Stimulated activated naive CD8-positive, alpha-beta T cell treated with anti-CD3 and anti-CD28 coated beads, Interleukin-15, Interleukin-2, amounts not matched to agents 100 ng/mL and 50 ng/mL, for 24 hours (primary cell): ENCODE data around the gene STRA6.
A peak's percentile ranks its signal among the peaks of the same experiment; 100 is the strongest.

Source experiments
- H3K27ac Mint-ChIP-seq: one replicate; pipeline ENCODE4 v1.8.0; 2021; ENCODE audit warnings: mild to moderate bottlenecking, mixed read lengths
- H3K27me3 Mint-ChIP-seq: one replicate; pipeline ENCODE4 v1.8.0; 2021; ENCODE audit warnings: mixed read lengths
- H3K36me3 Mint-ChIP-seq: one replicate; pipeline ENCODE4 v1.8.0; 2021; ENCODE audit warnings: low read depth, mixed read lengths
- H3K4me1 Mint-ChIP-seq: one replicate; pipeline ENCODE4 v1.8.0; 2021; ENCODE audit warnings: low read depth, mixed read lengths
- H3K4me3 Mint-ChIP-seq: one replicate; pipeline ENCODE4 v1.8.0; 2021; ENCODE audit warnings: mild to moderate bottlenecking, mixed read lengths
- H3K9me3 Mint-ChIP-seq: one replicate; pipeline ENCODE4 v1.8.0; 2021; ENCODE audit warnings: mixed read lengths

STRA6 gene

DNA sequence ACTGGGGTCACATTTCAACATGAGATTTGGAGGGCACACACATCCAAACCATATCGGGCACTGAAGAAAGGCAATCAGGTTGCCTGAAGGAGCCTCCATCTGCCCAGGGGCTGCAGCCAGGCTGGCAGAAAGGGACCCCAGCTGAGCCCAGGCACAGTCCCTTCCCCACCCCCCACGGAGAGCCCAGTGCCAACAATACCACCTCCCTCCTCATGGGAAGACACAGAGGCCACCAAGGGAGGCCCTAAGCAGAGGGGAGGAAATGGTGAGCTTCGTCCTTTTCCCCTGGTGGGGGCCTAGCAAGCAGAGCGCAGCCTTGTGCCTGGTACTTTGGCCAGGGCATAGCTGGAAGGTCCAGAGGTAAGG, 3.0 kb upstream of the STRA6 start:
- Mint-ChIP-seq H3K36me3 (no peaks in the 10 kb centered on the region), H3K27me3 (peaks cover 6% of the 10 kb centered on the region), H3K4me3 (no peak overlapping the region), H3K9me3 (no peaks in the 10 kb centered on the region), H3K4me1 (no peaks in the 10 kb centered on the region), H3K27ac (no peak overlapping the region)

DNA sequence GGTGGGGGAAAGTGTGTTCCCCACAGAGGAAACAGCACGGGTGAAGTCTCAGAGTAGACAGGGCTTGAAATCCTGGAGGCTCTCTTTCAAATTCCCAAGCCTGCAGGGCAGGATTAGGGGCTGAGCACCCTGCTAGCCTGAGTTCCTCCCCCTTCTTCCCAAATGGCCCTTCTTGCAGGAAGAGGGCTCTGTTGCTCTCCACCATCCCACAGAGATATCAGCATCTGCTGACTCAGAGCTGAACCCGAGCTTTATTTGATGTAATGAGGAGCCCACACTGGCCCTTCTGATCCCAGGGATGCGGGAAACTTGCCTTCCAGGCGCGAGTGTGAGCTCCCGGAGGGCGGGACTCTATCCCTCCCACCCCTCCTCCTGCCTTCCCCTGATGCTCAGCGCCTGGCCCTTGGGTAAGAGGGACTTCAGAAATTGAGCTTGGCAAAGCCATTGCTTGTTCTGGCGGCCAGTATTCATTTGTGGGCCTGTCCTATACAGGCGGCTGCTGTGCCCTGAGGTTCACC, 1.4 kb upstream of the STRA6 start:
- H3K4me3 Mint-ChIP-seq = no peak overlapping the region
- no peak overlapping the region for H3K27ac Mint-ChIP-seq
- no peaks in the 10 kb centered on the region for H3K9me3 Mint-ChIP-seq
- H3K27me3 Mint-ChIP-seq = peaks cover 6% of the 10 kb centered on the region
- no peaks in the 10 kb centered on the region for H3K36me3 Mint-ChIP-seq
- no peaks in the 10 kb centered on the region for H3K4me1 Mint-ChIP-seq

DNA sequence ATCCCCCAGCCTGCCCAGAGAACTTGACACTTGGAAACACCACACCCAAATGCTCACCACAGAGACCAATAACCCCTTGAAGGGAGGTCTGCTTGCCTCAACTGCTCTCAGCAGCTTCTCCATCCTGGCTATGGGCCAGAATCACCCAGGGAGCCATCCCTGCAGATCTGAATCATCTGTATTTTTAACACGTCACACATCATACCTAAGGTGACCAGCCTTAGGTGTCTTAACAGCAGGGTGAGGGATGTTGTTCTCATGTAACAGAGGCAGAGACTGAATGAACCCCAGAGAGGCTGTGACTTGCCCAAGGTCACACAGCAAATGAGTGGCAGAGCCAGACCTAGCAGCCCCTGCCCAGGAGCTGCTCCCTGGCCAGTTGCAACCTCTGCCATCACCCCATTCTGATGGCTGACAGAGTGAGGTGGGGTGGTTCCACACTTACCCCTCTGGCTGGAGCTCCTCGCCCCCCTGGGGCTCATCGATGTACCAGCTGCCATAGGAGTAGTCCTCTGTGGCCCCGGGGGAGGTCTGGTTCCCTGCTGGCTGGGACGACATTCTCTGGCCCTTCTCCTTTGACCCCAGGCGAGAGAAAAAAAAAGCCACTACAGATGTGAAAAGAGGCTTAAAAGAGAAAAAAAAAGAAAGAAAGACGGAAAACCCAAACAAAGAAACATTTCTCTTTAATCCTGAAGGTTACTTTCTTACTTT, 722 bp downstream of the STRA6 start:
- Mint-ChIP-seq H3K27me3 (peaks cover 3% of the 10 kb centered on the region), H3K27ac (peak overlapping the region; percentile 45), H3K36me3 (no peaks in the 10 kb centered on the region), H3K4me3 (no peak overlapping the region), H3K9me3 (no peaks in the 10 kb centered on the region), H3K4me1 (no peaks in the 10 kb centered on the region)

DNA sequence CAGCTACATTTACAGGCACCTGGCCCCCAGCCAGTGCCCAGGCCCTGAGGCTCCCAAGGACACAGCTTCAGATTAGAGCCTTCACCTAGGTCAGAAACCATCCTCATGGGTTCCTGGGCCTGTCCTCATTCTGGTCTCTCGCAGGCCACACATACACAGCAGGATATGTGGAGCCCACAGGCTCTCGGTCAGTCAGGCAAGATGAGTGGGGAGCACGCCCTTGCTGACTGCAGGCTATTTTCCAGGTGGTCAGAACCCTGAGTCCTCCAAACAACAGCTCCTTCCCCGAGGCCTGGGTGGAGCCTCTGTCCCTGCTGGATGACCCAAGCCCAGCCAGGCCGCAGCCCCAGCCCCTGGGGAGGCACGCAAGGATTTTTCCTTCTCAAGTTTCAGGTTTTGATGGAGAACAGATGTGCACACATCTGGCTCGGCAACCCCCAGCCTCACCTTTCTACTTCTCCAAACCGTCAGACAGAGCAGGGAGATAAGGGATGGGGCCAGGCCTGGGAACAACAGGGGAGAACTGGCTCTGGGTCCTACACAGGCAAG, 1.6 kb downstream of the STRA6 start:
- Mint-ChIP-seq H3K9me3 (no peaks in the 10 kb centered on the region), H3K4me1 (no peaks in the 10 kb centered on the region), H3K36me3 (no peaks in the 10 kb centered on the region), H3K27me3 (peaks cover 3% of the 10 kb centered on the region), H3K27ac (no peak overlapping the region), H3K4me3 (no peak overlapping the region)

DNA sequence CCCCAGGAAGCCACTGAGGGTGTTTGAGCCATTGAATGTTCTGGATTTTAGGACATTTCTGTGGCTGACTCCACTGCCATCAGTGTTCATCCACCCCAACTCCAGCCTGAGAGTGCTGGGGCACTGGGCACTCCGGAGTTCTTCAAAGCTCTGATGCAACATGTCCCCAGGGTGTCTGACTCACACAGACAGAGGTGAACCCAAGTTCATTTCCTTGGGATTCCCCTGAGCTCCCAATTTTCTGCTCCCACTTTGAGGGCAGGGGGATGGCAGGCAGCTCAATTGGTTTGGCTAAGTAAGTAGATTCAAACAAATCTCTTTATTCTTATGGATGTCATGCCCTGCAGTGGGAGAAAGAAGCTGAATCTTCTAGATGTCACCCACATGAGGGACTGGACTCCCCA, 2.2 kb downstream of the STRA6 start:
- no peaks in the 10 kb centered on the region for H3K4me1 Mint-ChIP-seq
- H3K36me3 Mint-ChIP-seq = no peaks in the 10 kb centered on the region
- peaks cover 3% of the 10 kb centered on the region for H3K27me3 Mint-ChIP-seq
- no peak overlapping the region for H3K27ac Mint-ChIP-seq
- no peaks in the 10 kb centered on the region for H3K9me3 Mint-ChIP-seq
- no peak overlapping the region for H3K4me3 Mint-ChIP-seq

DNA sequence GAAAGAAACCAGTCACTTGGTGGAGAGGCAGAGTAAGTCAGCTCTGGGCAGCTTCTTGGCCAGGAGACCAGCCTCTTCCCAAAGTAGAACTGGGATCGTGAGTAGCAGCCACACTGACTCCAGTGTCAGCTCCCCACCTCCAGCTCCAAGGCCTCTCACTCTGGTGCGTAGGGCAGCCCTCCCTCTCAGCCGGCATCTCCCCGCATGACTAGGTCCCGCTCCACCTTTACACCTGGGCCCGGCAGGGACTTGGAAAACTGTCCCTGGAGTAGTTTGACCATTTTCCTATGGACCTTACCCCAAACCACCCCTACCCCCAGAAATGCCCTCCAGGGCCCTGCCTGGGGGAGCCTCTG, 3.3 kb downstream of the STRA6 start:
- peaks cover 3% of the 10 kb centered on the region for H3K27me3 Mint-ChIP-seq
- H3K27ac Mint-ChIP-seq = no peak overlapping the region
- H3K4me1 Mint-ChIP-seq = no peaks in the 10 kb centered on the region
- H3K9me3 Mint-ChIP-seq = no peaks in the 10 kb centered on the region
- no peaks in the 10 kb centered on the region for H3K36me3 Mint-ChIP-seq
- no peak overlapping the region for H3K4me3 Mint-ChIP-seq

DNA sequence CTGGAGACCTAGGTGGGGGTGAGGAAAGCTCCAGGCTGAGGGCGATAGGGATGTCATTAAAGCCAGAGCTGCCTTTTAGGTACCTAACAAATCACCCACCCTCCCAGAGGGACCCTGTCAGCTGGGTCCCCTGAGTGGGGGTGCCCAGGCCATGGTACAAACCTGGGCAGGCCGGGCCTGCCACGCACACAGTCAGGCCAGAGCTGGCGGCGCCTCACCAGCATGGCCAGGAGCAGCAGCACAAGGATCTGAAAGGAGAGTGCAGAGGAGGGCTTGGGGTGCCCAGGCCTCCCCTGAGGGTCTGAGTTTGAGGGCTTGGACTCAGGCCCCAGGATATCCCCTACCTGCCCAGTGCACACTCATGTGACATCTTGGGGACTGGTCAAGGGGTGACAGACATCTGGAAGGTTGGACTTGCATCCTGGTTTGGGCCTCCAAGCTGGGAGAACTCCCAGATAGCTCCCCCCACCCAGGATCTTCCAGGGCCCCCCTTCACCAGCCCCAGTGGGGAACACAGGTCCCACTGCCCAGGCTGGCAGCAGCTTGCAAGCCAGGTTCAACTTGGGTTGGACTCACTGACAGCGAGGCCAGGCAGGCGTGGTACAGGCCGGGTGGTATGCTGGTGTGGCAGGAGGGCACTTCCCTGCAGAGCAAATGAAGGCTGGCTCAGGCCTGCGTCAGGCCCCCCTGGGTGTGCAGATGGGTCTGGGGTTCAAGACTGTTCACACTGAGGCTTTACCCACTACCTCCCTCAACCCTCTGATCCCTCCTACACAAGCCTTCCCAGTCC, 5.2 kb downstream of the STRA6 start:
- Mint-ChIP-seq H3K4me1 (no peaks in the 10 kb centered on the region), H3K36me3 (no peaks in the 10 kb centered on the region), H3K9me3 (no peaks in the 10 kb centered on the region), H3K4me3 (no peak overlapping the region), H3K27ac (no peak overlapping the region), H3K27me3 (no peaks in the 10 kb centered on the region)

DNA sequence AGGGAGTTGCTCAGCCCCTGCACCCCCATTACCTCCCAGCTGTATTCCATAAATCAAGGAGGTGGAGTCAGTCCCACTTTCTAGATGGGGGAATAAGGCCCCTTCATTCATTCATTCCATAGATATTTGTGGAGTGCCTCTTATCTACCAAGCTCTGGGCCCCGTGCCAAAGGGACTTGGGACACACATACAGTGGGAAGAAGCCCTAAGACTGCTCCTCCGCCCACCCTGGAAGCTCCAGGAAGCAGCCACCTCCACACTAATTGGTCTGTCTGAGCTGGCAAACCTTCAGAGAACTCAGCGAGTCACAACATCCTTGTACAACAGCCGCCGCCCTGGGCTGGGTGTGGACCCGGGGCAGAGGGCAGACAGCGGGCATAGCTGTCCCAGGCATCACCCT, 6.4 kb downstream of the STRA6 start:
- H3K27me3 Mint-ChIP-seq = no peaks in the 10 kb centered on the region
- no peak overlapping the region for H3K27ac Mint-ChIP-seq
- no peak overlapping the region for H3K4me3 Mint-ChIP-seq
- no peaks in the 10 kb centered on the region for H3K36me3 Mint-ChIP-seq
- no peaks in the 10 kb centered on the region for H3K9me3 Mint-ChIP-seq
- H3K4me1 Mint-ChIP-seq = no peaks in the 10 kb centered on the region

DNA sequence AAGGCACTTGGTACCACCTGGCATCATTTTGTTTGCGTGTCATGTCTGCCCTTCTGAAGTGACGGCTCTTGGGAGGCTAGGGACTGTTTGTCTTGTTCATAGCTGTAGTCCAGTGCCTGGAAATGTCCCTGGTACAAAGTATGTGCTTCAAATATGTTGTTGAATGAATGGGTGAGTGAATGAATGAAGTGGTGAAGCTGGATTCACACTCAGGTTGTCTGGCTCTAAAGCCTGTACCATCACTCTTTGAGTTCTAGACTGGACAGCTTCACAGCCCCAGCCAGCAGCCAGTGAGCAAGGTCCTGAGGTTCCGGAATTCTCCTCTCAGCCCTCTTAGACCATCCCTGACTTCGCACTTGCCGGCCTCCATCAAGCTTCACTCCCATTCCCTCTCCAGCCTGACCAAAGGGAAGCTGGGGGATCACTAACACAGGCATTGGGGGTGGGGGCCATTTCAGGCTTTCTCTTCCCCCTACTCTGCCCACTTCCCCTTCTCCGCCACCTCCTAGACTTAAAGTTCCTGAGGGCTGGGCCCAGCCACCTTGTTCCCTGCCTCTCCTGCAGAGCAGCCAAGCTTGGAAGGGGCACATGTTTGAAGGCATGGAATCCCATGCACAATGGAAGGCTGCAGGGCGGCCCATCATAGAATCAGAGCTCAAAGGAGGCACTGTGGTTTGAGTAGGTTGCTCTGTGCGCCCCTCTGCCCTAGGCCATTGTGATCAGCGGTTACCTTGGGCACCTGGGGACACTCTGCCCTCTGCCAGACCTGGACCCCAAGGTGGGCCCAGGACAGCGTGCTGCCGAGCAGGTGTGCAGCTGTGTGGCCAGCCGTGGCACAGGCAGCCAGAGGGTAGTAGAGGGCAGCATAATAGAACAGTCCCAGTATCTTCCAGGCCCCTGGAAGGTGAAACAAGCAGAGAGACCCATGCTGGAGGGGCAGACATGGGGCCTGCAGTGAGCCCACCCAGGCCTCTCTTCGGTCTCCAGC, 7.7 kb downstream of the STRA6 start:
- Mint-ChIP-seq H3K27ac (no peak overlapping the region), H3K36me3 (no peaks in the 10 kb centered on the region), H3K27me3 (no peaks in the 10 kb centered on the region), H3K4me3 (no peak overlapping the region), H3K4me1 (no peaks in the 10 kb centered on the region), H3K9me3 (no peaks in the 10 kb centered on the region)

DNA sequence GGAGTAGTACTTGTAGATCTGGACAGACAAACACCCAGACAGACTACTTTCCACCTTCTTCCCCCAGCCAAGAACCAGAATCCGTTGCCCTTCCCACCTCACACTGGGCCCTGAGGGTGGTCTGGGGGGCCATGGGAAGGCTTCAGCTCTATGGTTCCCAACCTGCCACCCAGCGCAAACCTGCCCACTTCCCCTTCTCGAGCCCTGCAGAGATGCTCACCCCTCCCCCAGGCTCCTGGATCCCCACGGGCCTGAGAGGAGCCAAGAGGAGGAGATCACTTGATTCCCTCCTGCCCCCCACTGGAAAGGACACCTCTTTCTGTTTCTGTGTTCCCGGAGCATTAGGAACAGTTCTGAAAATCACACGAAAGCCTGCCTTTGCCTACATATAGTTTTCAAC, 8.7 kb downstream of the STRA6 start:
- Mint-ChIP-seq H3K27ac (no peak overlapping the region), H3K9me3 (no peaks in the 10 kb centered on the region), H3K4me3 (no peak overlapping the region), H3K4me1 (no peaks in the 10 kb centered on the region), H3K27me3 (no peaks in the 10 kb centered on the region), H3K36me3 (no peaks in the 10 kb centered on the region)

DNA sequence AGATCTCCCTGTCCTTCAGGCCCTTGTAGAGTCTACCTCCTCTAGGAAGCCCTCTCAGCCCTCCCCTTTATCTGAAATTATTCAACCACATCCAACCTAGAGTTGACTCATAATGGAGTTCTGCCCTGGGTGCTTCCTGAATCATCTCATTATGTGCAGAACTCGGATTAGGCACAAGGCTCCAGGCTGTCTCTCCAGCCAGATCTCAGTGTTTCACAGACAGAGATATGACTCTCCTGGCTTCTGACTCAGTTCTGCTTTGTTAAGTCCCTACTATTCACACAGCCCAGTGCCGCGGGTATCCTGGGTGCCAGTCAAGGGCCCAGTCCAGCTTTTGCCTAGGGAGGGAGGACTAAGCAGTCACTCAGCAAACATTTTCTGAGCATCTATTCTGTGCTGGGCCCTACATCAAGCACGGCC, 9.3 kb downstream of the STRA6 start:
- H3K27ac Mint-ChIP-seq = no peak overlapping the region

DNA sequence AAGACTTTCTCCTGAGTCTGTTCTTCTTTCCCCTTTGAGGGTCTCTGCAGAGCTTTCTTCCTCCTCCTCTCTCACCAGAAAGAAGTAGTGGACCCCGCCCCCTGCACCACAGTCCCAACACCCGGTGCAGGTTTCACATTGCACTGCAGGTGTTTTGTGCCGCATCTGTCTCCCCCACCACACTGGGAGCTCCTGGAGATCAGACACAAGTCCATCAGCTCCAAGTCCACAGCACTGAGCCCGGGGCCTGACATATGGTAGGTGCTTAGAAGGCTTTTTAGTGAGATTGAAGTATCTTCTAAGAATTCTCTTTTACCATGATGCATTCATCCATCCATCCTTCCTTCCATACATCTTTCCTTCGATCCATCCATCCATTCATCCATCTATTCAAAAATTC, 9.8 kb downstream of the STRA6 start:
- no peaks in the 10 kb centered on the region for H3K27me3 Mint-ChIP-seq
- H3K4me3 Mint-ChIP-seq = no peak overlapping the region

More for the DNA sequence above, 9.3 kb downstream of the STRA6 start:
- no peak overlapping the region for H3K4me3 Mint-ChIP-seq
- H3K27me3 Mint-ChIP-seq = no peaks in the 10 kb centered on the region
- H3K9me3 Mint-ChIP-seq = no peaks in the 10 kb centered on the region
- no peaks in the 10 kb centered on the region for H3K36me3 Mint-ChIP-seq
- H3K4me1 Mint-ChIP-seq = no peaks in the 10 kb centered on the region

DNA sequence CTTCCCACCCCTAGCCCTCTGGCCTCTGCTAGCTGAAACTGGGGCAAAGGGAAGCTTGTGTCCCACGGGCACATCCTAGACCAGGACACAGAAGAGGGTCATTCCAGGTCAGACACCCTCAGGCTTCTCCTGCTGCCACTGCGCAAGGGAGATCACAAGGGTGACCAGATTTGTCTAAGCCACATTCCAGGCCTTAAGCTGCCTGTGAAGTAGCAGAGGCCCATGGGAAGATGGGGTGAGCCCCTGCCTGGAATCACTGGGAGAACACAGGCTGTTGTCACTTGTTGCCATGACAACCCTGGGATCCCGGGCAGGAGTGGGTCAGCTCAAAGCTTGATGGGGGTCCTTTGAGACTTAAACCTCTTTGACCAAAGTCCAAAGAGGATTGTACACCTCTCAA, 10.8 kb downstream of the STRA6 start:
- no peaks in the 10 kb centered on the region for H3K4me1 Mint-ChIP-seq
- no peaks in the 10 kb centered on the region for H3K36me3 Mint-ChIP-seq
- H3K9me3 Mint-ChIP-seq = no peaks in the 10 kb centered on the region
- no peak overlapping the region for H3K4me3 Mint-ChIP-seq
- H3K27me3 Mint-ChIP-seq = no peaks in the 10 kb centered on the region
- H3K27ac Mint-ChIP-seq = no peak overlapping the region

More for the DNA sequence above, 9.8 kb downstream of the STRA6 start:
- H3K36me3 Mint-ChIP-seq = no peaks in the 10 kb centered on the region
- H3K27ac Mint-ChIP-seq = no peak overlapping the region
- no peaks in the 10 kb centered on the region for H3K9me3 Mint-ChIP-seq
- H3K4me1 Mint-ChIP-seq = no peaks in the 10 kb centered on the region

DNA sequence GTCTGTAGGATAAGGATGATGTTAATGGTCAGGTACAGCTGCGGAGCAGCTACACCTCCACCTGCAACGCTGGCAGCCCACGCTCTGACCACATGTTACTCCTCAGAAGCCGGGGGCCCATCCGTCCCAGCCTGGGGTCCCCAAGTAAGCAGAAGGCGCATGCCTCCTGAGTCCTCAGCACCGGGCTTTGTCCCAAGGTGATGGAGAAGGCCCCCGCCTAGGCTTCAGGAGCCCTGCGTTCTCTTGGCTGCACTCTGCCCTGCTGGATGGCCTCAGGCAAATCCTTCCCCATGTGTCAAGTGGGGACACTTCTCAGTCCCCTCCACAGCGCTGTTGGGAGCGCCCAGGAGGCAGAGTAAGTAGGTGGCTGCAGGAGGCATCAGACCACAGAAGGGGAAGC, 14.4 kb downstream of the STRA6 start:
- Mint-ChIP-seq H3K4me3 (no peak overlapping the region), H3K27ac (no peak overlapping the region), H3K36me3 (no peaks in the 10 kb centered on the region), H3K9me3 (no peaks in the 10 kb centered on the region), H3K27me3 (no peaks in the 10 kb centered on the region), H3K4me1 (peaks cover 8% of the 10 kb centered on the region)
